Bladder microvascular endothelial cell (primary cell): ENCODE data around the gene ORMDL1. TPM values are rescaled to one million over a fixed set of nuclear protein-coding genes. Genes with fewer than 3 reads are reported as not detected.

Experiments used
- total RNA-seq: library from RNA; depleted of rRNA; stranded (reverse); fragments of >200 nt; gene quantifications from 2 replicates; pipeline ENCODE4 v1.2.3, GENCODE V29; 2014

ORMDL1 gene
- total RNA-seq, result 23.6 and 86.5 TPM in 2 replicates

GRCh38 chr2:189783927-189784867, at the start of gene ORMDL1, which contains the start of gene PMS1:
Gene ORMDL1, minus strand, starts transcription at chr2:189784339. Its CDS starts 1,744 bp downstream, at chr2:189782595.
Gene PMS1, plus strand, starts transcription at chr2:189784450. Its CDS starts 7,360 bp downstream, at chr2:189791810.

GRCh38 chr2:189762551-189763298, 21.4 kb downstream of the ORMDL1 start, which contains the start of gene OSGEPL1:
Gene OSGEPL1, minus strand, starts transcription at chr2:189762792. Its CDS starts 1,152 bp downstream, at chr2:189761640.

Other genes starting within 250 kb of the ORMDL1 start
- gene SLC40A1, start 203.6 kb downstream of the ORMDL1 start, total RNA-seq, result 5.0 and 101 TPM in 2 replicates
- gene ASNSD1, start 122.9 kb downstream of the ORMDL1 start, total RNA-seq, result 36.6 and 58.4 TPM in 2 replicates
- gene ANKAR, start 109.7 kb downstream of the ORMDL1 start, total RNA-seq, result 3.1 and 8.7 TPM in 2 replicates
- gene OSGEPL1, start 21.5 kb downstream of the ORMDL1 start, total RNA-seq, result 4.2 and 7.0 TPM in 2 replicates
- 14.2 and 55.2 TPM in 2 replicates for gene PMS1, start 111 bp upstream of the ORMDL1 start, total RNA-seq